ENCODE results near the gene COMMD7.

COMMD7 gene

GRCh38 chr20:32675223-32675975 is 67.9 kb downstream of the COMMD7 start:
- no peak for DNase-seq

GRCh38 chr20:32674362-32674789 is 68.9 kb downstream of the COMMD7 start:
- peak; percentile 67 for DNase-seq

GRCh38 chr20:32672982-32673851 is 70.0 kb downstream of the COMMD7 start:
- peak; percentile 30 for DNase-seq

- DNase-seq = no peak
Observed at GRCh38 chr20:32672394-32672981, 70.8 kb downstream of the COMMD7 start.

- DNase-seq = no peak
Observed at GRCh38 chr20:32670773-32671455, 72.4 kb downstream of the COMMD7 start.

GRCh38 chr20:32667027-32667426 is 76.2 kb downstream of the COMMD7 start:
- DNase-seq = no peak

- no peak for DNase-seq
Observed at GRCh38 chr20:32664678-32665159, 78.5 kb downstream of the COMMD7 start.

GRCh38 chr20:32664012-32664677 is 79.1 kb downstream of the COMMD7 start:
- DNase-seq = no peak

GRCh38 chr20:32663335-32664011 is 79.8 kb downstream of the COMMD7 start:
- no peak for DNase-seq

GRCh38 chr20:32661820-32662528 is 81.3 kb downstream of the COMMD7 start:
- no peak for DNase-seq

GRCh38 chr20:32660661-32661060 is 82.6 kb downstream of the COMMD7 start:
- DNase-seq = no peak

- DNase-seq = no peak
Observed at GRCh38 chr20:32656827-32657226, 86.4 kb downstream of the COMMD7 start.

- no peak for DNase-seq
Observed at GRCh38 chr20:32655903-32656512, 87.3 kb downstream of the COMMD7 start.

GRCh38 chr20:32652739-32653526 is 90.3 kb downstream of the COMMD7 start:
- peak; percentile 86 for DNase-seq
